Activated T-cell treated with anti-CD3 and anti-CD28 coated beads, Interleukin-2, amount 50 U/mL, for 24 hours (primary cell): Measurements from ENCODE around the gene OR4A5.
"Not testable (repeated sequence)": the region's sequence is repeated elsewhere in the genome, so short reads cannot be mapped to it uniquely, and the experiment has no call there.

Experiments used
- DNase-seq: peaks from one replicate; pipeline ENCODE4 v3.0.0-alpha.2; 2020
- H3K27ac Mint-ChIP-seq: 2 replicates; pipeline ENCODE4 v1.8.0; 2020; ENCODE audit warnings: mild to moderate bottlenecking, mixed read lengths
- H3K27me3 Mint-ChIP-seq: 2 replicates; pipeline ENCODE4 v1.8.0; 2020; ENCODE audit warnings: mixed read lengths
- H3K36me3 Mint-ChIP-seq: 2 replicates; pipeline ENCODE4 v1.8.0; 2020; ENCODE audit warnings: low read depth, mixed read lengths
- H3K4me1 Mint-ChIP-seq: 2 replicates; pipeline ENCODE4 v1.8.0; 2020; ENCODE audit warnings: low read depth, mixed read lengths
- H3K4me3 Mint-ChIP-seq: 2 replicates; pipeline ENCODE4 v1.8.0; 2020; ENCODE audit warnings: mild to moderate bottlenecking, moderate library complexity, mixed read lengths
- H3K9me3 Mint-ChIP-seq: 2 replicates; pipeline ENCODE4 v1.8.0; 2020; ENCODE audit warnings: mixed read lengths

Gene OR4A5, protein sequence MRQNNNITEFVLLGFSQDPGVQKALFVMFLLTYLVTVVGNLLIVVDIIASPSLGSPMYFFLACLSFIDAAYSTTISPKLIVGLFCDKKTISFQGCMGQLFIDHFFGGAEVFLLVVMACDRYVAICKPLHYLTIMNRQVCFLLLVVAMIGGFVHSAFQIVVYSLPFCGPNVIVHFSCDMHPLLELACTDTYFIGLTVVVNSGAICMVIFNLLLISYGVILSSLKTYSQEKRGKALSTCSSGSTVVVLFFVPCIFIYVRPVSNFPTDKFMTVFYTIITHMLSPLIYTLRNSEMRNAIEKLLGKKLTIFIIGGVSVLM

DNA sequence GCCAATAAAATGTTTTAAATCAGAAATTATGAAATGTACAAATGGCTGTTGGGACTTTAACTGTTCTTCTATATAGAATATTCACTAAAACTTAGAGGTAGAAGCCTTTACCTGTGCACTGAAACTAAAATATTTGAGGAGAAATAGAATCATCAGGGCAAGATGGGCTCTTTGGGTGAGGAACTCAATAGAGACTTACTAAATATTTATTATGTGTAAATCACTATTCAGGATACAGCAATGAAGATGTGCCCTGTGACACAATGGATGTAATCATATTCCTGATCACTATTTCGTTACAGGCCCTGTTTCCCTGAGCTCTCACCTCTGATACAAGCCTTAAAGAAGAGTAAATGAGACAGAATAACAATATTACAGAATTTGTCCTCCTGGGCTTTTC is at the start of gene OR4A5:
Gene OR4A5 (plus strand): TSS at position 301 of the 400 bp plus-strand sequence. CDS start 53 bp downstream, at position 354.
- not testable (repeated sequence) for H3K36me3 Mint-ChIP-seq, H3K27me3 Mint-ChIP-seq, H3K4me1 Mint-ChIP-seq, H3K4me3 Mint-ChIP-seq, DNase-seq, H3K27ac Mint-ChIP-seq
- H3K9me3 Mint-ChIP-seq = peaks cover 33% of the 10 kb centered on the region

DNA sequence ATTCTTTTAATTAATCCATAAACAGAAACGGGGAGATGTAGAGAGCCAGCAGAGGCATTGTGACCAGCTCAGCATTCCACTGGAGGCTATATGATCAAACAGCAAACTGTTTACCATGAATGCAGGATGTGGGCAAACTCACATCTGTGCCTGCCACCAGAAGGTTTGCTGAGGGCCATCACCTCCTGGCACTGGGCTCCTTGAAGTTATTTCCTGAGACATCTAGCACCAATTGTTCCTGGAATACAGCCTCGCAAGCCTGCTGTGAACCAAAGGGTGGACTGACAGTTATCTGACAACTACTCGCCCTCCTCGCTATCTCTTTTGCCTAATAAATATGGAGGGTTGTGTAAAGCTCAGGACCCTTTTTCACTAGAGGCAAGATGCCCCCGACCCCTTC is 13.5 kb downstream of the OR4A5 start:
- not testable (repeated sequence) for H3K36me3 Mint-ChIP-seq, H3K27me3 Mint-ChIP-seq, H3K4me3 Mint-ChIP-seq, H3K4me1 Mint-ChIP-seq, H3K27ac Mint-ChIP-seq, DNase-seq
- peaks cover 24% of the 10 kb centered on the region for H3K9me3 Mint-ChIP-seq
